ENCODE results near the gene FAP. TPM values are rescaled to one million over a fixed set of nuclear protein-coding genes. Genes with fewer than 3 reads are reported as not detected.

Gene FAP
- total RNA-seq, 1 experiment from 2014 or later = 0.88 TPM

GRCh38 chr2:162188451-162188850, 54.8 kb downstream of the FAP start:
- ChIA-PET CTCF (no interaction called here), POLR2A (ENCODE audit: low non-redundant PET) (no interaction called here)

GRCh38 chr2:162185541-162186232, 57.6 kb downstream of the FAP start:
- H3K4me3 ChIP-seq (ENCODE audit: low read depth, low read length, poor library complexity, severe bottlenecking) = no peak overlapping the region
- CTCF ChIA-PET = no interaction called here
- no TSS peak for BruUV-seq (replicated peaks)
- TF ChIP-seq EZH2 (IDR thresholded peaks at IDR 0.05; ENCODE audit: borderline replicate concordance, low read depth, low read length, poor library complexity, severe bottlenecking) (no peak), CTCF (conservative IDR thresholded peaks at IDR 0.05; ENCODE audit: low read depth, low read length) (no peak)
- POLR2A ChIA-PET (ENCODE audit: low non-redundant PET) = no interaction called here
- no peaks in the 10 kb centered on the region for H3K27me3 ChIP-seq (replicated peaks; ENCODE audit: insufficient read depth, low read depth, low read length, poor library complexity)
- H3K9me3 ChIP-seq (ENCODE audit: low read depth, low read length, poor library complexity, severe bottlenecking) = no peaks in the 10 kb centered on the region
- H3K4me1 ChIP-seq (ENCODE audit: insufficient read depth, low read length, poor library complexity, severe bottlenecking) = peaks cover 15% of the 10 kb centered on the region
- DNase-seq (ENCODE audit: low spot score) = no peak
- intact Hi-C loops (cut with micrococcal nuclease; ENCODE audit: unreplicated experiment) = no loop called here
- H3K36me3 ChIP-seq (ENCODE audit: insufficient read depth, low read length, poor library complexity, severe bottlenecking) = no peaks in the 10 kb centered on the region
- H3K27ac ChIP-seq (ENCODE audit: low read depth, low read length, poor library complexity, severe bottlenecking) = no peak overlapping the region

More at GRCh38 chr2:162188451-162188850, 54.8 kb downstream of the FAP start:
- H3K4me3 ChIP-seq (ENCODE audit: low read depth, low read length, poor library complexity, severe bottlenecking) = no peak overlapping the region
- TF ChIP-seq CTCF (conservative IDR thresholded peaks at IDR 0.05; ENCODE audit: low read depth, low read length) (no peak), EZH2 (IDR thresholded peaks at IDR 0.05; ENCODE audit: borderline replicate concordance, low read depth, low read length, poor library complexity, severe bottlenecking) (no peak)
- peaks cover 10% of the 10 kb centered on the region for H3K4me1 ChIP-seq (ENCODE audit: insufficient read depth, low read length, poor library complexity, severe bottlenecking)
- no peak overlapping the region for H3K27ac ChIP-seq (ENCODE audit: low read depth, low read length, poor library complexity, severe bottlenecking)
- no peaks in the 10 kb centered on the region for H3K36me3 ChIP-seq (ENCODE audit: insufficient read depth, low read length, poor library complexity, severe bottlenecking)
- no peaks in the 10 kb centered on the region for H3K9me3 ChIP-seq (ENCODE audit: low read depth, low read length, poor library complexity, severe bottlenecking)
- intact Hi-C loops (cut with micrococcal nuclease; ENCODE audit: unreplicated experiment) = no loop called here
- no peak for DNase-seq (ENCODE audit: low spot score)
- no TSS peak for BruUV-seq (replicated peaks)
- H3K27me3 ChIP-seq (replicated peaks; ENCODE audit: insufficient read depth, low read depth, low read length, poor library complexity) = no peaks in the 10 kb centered on the region

- H3K27me3 ChIP-seq (replicated peaks; ENCODE audit: insufficient read depth, low read depth, low read length, poor library complexity) = no peaks in the 10 kb centered on the region
- DNase-seq (ENCODE audit: low spot score) = peak; percentile 1
- CTCF ChIA-PET = no interaction called here
- peaks cover 15% of the 10 kb centered on the region for H3K4me1 ChIP-seq (ENCODE audit: insufficient read depth, low read length, poor library complexity, severe bottlenecking)
- no peak overlapping the region for H3K4me3 ChIP-seq (ENCODE audit: low read depth, low read length, poor library complexity, severe bottlenecking)
- TF ChIP-seq CTCF (conservative IDR thresholded peaks at IDR 0.05; ENCODE audit: low read depth, low read length) = no peak
- no peak for TF ChIP-seq EZH2 (IDR thresholded peaks at IDR 0.05; ENCODE audit: borderline replicate concordance, low read depth, low read length, poor library complexity, severe bottlenecking)
- POLR2A ChIA-PET (ENCODE audit: low non-redundant PET) = no interaction called here
- H3K36me3 ChIP-seq (ENCODE audit: insufficient read depth, low read length, poor library complexity, severe bottlenecking) = no peaks in the 10 kb centered on the region
- H3K9me3 ChIP-seq (ENCODE audit: low read depth, low read length, poor library complexity, severe bottlenecking) = no peaks in the 10 kb centered on the region
- H3K27ac ChIP-seq (ENCODE audit: low read depth, low read length, poor library complexity, severe bottlenecking) = no peak overlapping the region
- BruUV-seq (replicated peaks) = no TSS peak
- intact Hi-C loops (cut with micrococcal nuclease; ENCODE audit: unreplicated experiment) = no loop called here
Measured at GRCh38 chr2:162184821-162185450, 58.3 kb downstream of the FAP start.

Measured in A673 (cell line).